ENCODE measurements around the gene PIP. TPM values are rescaled to one million over a fixed set of nuclear protein-coding genes. Genes with fewer than 3 reads are reported as not detected.
"Not testable (repeated sequence)": the region's sequence is repeated elsewhere in the genome, so short reads cannot be mapped to it uniquely, and the experiment has no call there.

Gene PIP
- total RNA-seq, 1 experiment from 2014 or later = not detected

DNA sequence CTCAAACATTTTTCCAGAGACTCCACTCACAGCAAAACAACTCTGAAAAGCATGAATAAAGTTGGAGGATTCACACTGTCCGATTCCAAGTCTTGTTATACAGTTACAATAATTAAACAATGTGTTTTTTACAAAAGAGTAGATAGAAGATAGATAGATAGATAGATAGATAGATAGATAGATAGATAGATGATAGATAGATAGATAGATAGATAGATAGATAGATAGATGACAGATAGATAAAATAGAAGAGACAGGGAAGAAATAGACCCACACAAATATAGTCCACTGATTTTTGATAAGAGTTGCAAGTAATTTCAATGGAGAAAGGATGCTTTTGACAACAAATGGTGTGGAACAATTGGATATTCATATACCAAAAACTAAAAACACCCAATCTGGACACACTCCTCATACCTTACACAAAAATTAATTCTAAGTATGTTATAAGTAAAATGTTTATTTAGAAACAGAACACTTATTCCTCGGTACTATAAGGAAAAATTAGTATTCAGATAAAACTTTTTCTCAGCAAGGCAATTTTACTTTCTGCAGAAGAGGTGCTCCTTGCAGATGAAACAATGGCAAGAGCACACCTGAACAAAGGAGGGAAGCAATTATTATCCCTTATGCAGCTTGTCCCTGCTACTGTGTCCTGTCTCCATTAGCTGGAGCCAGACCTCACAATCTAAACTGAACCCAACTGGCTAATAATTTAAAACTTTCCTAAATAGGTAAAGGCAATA lies 45.7 kb downstream of the PIP start:
- Histone ChIP-seq H3K9ac (ENCODE audit: extremely low read depth, insufficient read length, low read length) (no peak overlapping the region), H4K8ac (replicated peaks; ENCODE audit: insufficient read length, low read depth, low read length) (no peak overlapping the region), H4K91ac (ENCODE audit: insufficient read length, low read depth, low read length) (no peak overlapping the region), H3K79me2 (ENCODE audit: insufficient read depth, low read length) (no peaks in the 10 kb centered on the region), H3K4ac (ENCODE audit: low read depth, low read length) (no peak overlapping the region), H4K20me1 (ENCODE audit: control insufficient read depth, insufficient read depth, insufficient read length) (no peaks in the 10 kb centered on the region), H3K23me2 (ENCODE audit: insufficient read length, low read depth, low read length, poor library complexity, severe bottlenecking) (no peaks in the 10 kb centered on the region), H2BK12ac (ENCODE audit: insufficient read length, low read depth, low read length) (no peak overlapping the region), H3K18ac (ENCODE audit: insufficient read length, low read depth, low read length) (no peak overlapping the region), H3K79me1 (ENCODE audit: insufficient read depth, low read depth, low read length, poor library complexity, severe bottlenecking) (no peaks in the 10 kb centered on the region), H3K14ac (ENCODE audit: insufficient read depth, low read length) (no peak overlapping the region), H2BK120ac (ENCODE audit: low read depth, low read length, poor library complexity, severe bottlenecking) (no peak overlapping the region), H2AK5ac (ENCODE audit: insufficient read length, low read length) (no peak overlapping the region), H3K4me1 (ENCODE audit: insufficient read depth, low read length) (no peaks in the 10 kb centered on the region), H2BK15ac (ENCODE audit: low read depth, low read length) (no peak overlapping the region), H3T11ph (ENCODE audit: low read length) (no peak overlapping the region), H3K27ac (ENCODE audit: insufficient read length, low read depth, low read length) (no peak overlapping the region), H2BK20ac (ENCODE audit: low read depth, low read length, poor library complexity, severe bottlenecking) (no peak overlapping the region), H3K56ac (ENCODE audit: insufficient read length, low read depth, low read length) (no peak overlapping the region), H3K27me3 (ENCODE audit: insufficient read depth, low read length) (no peaks in the 10 kb centered on the region), H2AFZ (ENCODE audit: low read length) (no peak overlapping the region), H3K4me2 (ENCODE audit: insufficient read depth, insufficient read length, low read length) (no peak overlapping the region), H3K23ac (ENCODE audit: insufficient read length, low read depth, low read length) (no peak overlapping the region), H2BK5ac (ENCODE audit: insufficient read length, low read length) (no peak overlapping the region), H3K9me3 (ENCODE audit: control insufficient read depth, low read depth, low read length) (no peaks in the 10 kb centered on the region), H4K5ac (ENCODE audit: insufficient read length, low read depth, low read length) (no peak overlapping the region)
- Mint-ChIP-seq H3K27ac (no peak overlapping the region), H3K4me3 (no peak overlapping the region), H3K9me3 (peaks cover 3 to 8% of the 10 kb centered on the region in 2 experiments; a peak in 4 of 5 replicates), H3K27me3 (ENCODE audit: low read depth) (no peaks in the 10 kb centered on the region), H3K36me3 (ENCODE audit: insufficient read depth in 1 of 3, low read depth in 3 of 3) (no peaks in the 10 kb centered on the region; a peak in 2 of 7 replicates), H3K4me1 (peaks cover 0 to under 1% of the 10 kb centered on the region in 2 experiments; a peak in 2 of 4 replicates)
- TF ChIP-seq, protein P1, sequence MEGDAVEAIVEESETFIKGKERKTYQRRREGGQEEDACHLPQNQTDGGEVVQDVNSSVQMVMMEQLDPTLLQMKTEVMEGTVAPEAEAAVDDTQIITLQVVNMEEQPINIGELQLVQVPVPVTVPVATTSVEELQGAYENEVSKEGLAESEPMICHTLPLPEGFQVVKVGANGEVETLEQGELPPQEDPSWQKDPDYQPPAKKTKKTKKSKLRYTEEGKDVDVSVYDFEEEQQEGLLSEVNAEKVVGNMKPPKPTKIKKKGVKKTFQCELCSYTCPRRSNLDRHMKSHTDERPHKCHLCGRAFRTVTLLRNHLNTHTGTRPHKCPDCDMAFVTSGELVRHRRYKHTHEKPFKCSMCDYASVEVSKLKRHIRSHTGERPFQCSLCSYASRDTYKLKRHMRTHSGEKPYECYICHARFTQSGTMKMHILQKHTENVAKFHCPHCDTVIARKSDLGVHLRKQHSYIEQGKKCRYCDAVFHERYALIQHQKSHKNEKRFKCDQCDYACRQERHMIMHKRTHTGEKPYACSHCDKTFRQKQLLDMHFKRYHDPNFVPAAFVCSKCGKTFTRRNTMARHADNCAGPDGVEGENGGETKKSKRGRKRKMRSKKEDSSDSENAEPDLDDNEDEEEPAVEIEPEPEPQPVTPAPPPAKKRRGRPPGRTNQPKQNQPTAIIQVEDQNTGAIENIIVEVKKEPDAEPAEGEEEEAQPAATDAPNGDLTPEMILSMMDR (conservative IDR thresholded peaks at IDR 0.05) = no peak
- WGBS (ENCODE audit: extremely low coverage, insufficient read length, low lambda C conversion rate) = no CpG with 5 or more reads among the region's 2 CpGs
- DNase-seq = no peak

- H3K4me2 ChIP-seq (ENCODE audit: insufficient read depth, insufficient read length, low read length); H3K27me3 Mint-ChIP-seq (ENCODE audit: low read depth); H3K9me3 Mint-ChIP-seq; H3K14ac ChIP-seq (ENCODE audit: insufficient read depth, low read length); H3K4me1 Mint-ChIP-seq; H3K23me2 ChIP-seq (ENCODE audit: insufficient read length, low read depth, low read length, poor library complexity, severe bottlenecking); H4K20me1 ChIP-seq (ENCODE audit: control insufficient read depth, insufficient read depth, insufficient read length); H4K5ac ChIP-seq (ENCODE audit: insufficient read length, low read depth, low read length); H3K9ac ChIP-seq (ENCODE audit: extremely low read depth, insufficient read length, low read length); H3K56ac ChIP-seq (ENCODE audit: insufficient read length, low read depth, low read length); DNase-seq; H2AK5ac ChIP-seq (ENCODE audit: insufficient read length, low read length); H2BK15ac ChIP-seq (ENCODE audit: low read depth, low read length); H3K23ac ChIP-seq (ENCODE audit: insufficient read length, low read depth, low read length); H3K18ac ChIP-seq (ENCODE audit: insufficient read length, low read depth, low read length); H3K27me3 ChIP-seq (ENCODE audit: insufficient read depth, low read length); H2BK12ac ChIP-seq (ENCODE audit: insufficient read length, low read depth, low read length); H3K36me3 Mint-ChIP-seq (ENCODE audit: insufficient read depth in 1 of 3, low read depth in 3 of 3); H3K79me1 ChIP-seq (ENCODE audit: insufficient read depth, low read depth, low read length, poor library complexity, severe bottlenecking); H3K4me1 ChIP-seq (ENCODE audit: insufficient read depth, low read length); H2BK20ac ChIP-seq (ENCODE audit: low read depth, low read length, poor library complexity, severe bottlenecking); H3K27ac Mint-ChIP-seq; H4K8ac ChIP-seq (replicated peaks; ENCODE audit: insufficient read length, low read depth, low read length); H3K79me2 ChIP-seq (ENCODE audit: insufficient read depth, low read length); H3K4me3 Mint-ChIP-seq; H3K27ac ChIP-seq (ENCODE audit: insufficient read length, low read depth, low read length); H3T11ph ChIP-seq (ENCODE audit: low read length); H2BK120ac ChIP-seq (ENCODE audit: low read depth, low read length, poor library complexity, severe bottlenecking); H4K91ac ChIP-seq (ENCODE audit: insufficient read length, low read depth, low read length); H2BK5ac ChIP-seq (ENCODE audit: insufficient read length, low read length); H3K9me3 ChIP-seq (ENCODE audit: control insufficient read depth, low read depth, low read length); H3K4ac ChIP-seq (ENCODE audit: low read depth, low read length); H2AFZ ChIP-seq (ENCODE audit: low read length): not testable (repeated sequence)
- WGBS (ENCODE audit: extremely low coverage, insufficient read length, low lambda C conversion rate) = no CpG with 5 or more reads among the region's 4 CpGs
Observed at GRCh38 chr7:143180771-143181170, 48.9 kb downstream of the PIP start.

All from H9 (cell line).